Osteocyte (in vitro differentiated cells): ENCODE measurements around the gene USP1. TPM values are rescaled to one million over a fixed set of nuclear protein-coding genes. Genes with fewer than 3 reads are reported as not detected.

Source experiments
- DNase-seq: peaks from one replicate; pipeline ENCODE4 v3.0.0; 2021; ENCODE audit warnings: mixed read lengths; ENCODE audit not compliant: unreplicated experiment; ENCODE audit errors: extremely low spot score
- H3K27ac Mint-ChIP-seq: one replicate; pipeline ENCODE4 v1.8.0; 2021; ENCODE audit warnings: mild to moderate bottlenecking, mixed read lengths; ENCODE audit not compliant: unreplicated experiment
- H3K27me3 Mint-ChIP-seq: one replicate; pipeline ENCODE4 v1.8.0; 2021; ENCODE audit warnings: mixed read lengths; ENCODE audit not compliant: unreplicated experiment
- H3K36me3 Mint-ChIP-seq: one replicate; pipeline ENCODE4 v1.8.0; 2021; ENCODE audit warnings: mixed read lengths; ENCODE audit not compliant: unreplicated experiment
- H3K4me1 Mint-ChIP-seq: one replicate; pipeline ENCODE4 v1.8.0; 2021; ENCODE audit warnings: mixed read lengths; ENCODE audit not compliant: unreplicated experiment
- H3K4me3 Mint-ChIP-seq: one replicate; pipeline ENCODE4 v1.8.0; 2021; ENCODE audit warnings: mild to moderate bottlenecking, moderate library complexity, mixed read lengths; ENCODE audit not compliant: unreplicated experiment
- H3K9me3 Mint-ChIP-seq: one replicate; pipeline ENCODE4 v1.8.0; 2021; ENCODE audit warnings: mixed read lengths; ENCODE audit not compliant: unreplicated experiment
- CTCF ChIP-seq: fragments of 200-600 bp; sonication (generic); IDR thresholded peaks from 2 replicates; pipeline ENCODE4 v1.5.0; 2021; ENCODE audit warnings: antibody characterized with exemption, mild to moderate bottlenecking, moderate library complexity
- total RNA-seq: library from RNA; stranded (reverse); gene quantifications from 2 replicates; pipeline ENCODE4 v1.2.1, GENCODE V29; 2021

USP1 gene
- total RNA-seq, 1 donor from 2014 or later, result 24.6 TPM

- H3K27me3 Mint-ChIP-seq, result no peaks in the 10 kb centered on the region
- no peak overlapping the region for H3K4me3 Mint-ChIP-seq
- H3K36me3 Mint-ChIP-seq, result peaks cover 54% of the 10 kb centered on the region
- no peaks in the 10 kb centered on the region for H3K9me3 Mint-ChIP-seq
- no peak for TF ChIP-seq CTCF
- H3K4me1 Mint-ChIP-seq, result no peaks in the 10 kb centered on the region
- H3K27ac Mint-ChIP-seq, result no peak overlapping the region
- DNase-seq, result no peak
Observed at GRCh38 chr1:62493656-62494055, 56.8 kb downstream of the USP1 start.

GRCh38 chr1:62494137-62494536 is 57.3 kb downstream of the USP1 start:
- Mint-ChIP-seq H3K36me3 (peaks cover 52% of the 10 kb centered on the region), H3K27me3 (no peaks in the 10 kb centered on the region), H3K4me3 (no peak overlapping the region), H3K9me3 (no peaks in the 10 kb centered on the region), H3K27ac (no peak overlapping the region), H3K4me1 (no peaks in the 10 kb centered on the region)
- TF ChIP-seq CTCF, result no peak
- DNase-seq, result no peak

- Mint-ChIP-seq H3K27me3 (no peaks in the 10 kb centered on the region), H3K4me3 (no peak overlapping the region), H3K9me3 (no peaks in the 10 kb centered on the region), H3K4me1 (no peaks in the 10 kb centered on the region), H3K27ac (no peak overlapping the region), H3K36me3 (peaks cover 48% of the 10 kb centered on the region)
- no peak for TF ChIP-seq CTCF
- DNase-seq, result no peak
Observed at GRCh38 chr1:62500210-62500609, 63.4 kb downstream of the USP1 start.

Other genes with a start within 250 kb of the USP1 start
- gene L1TD1, start 242.2 kb upstream of the USP1 start, total RNA-seq, result not detected in 2 replicates
- gene KANK4, start 117.6 kb upstream of the USP1 start, total RNA-seq, result not detected in 2 replicates
- gene ANGPTL3, start 160.5 kb downstream of the USP1 start, total RNA-seq, result not detected in 2 replicates